Stomach (tissue), 9 donors: ENCODE results near the gene TLL2. TPM values are rescaled to one million over a fixed set of nuclear protein-coding genes. Genes with fewer than 3 reads are reported as not detected.

Source experiments
- DNase-seq, 2 donors: peaks; one replicate each; pipeline versions ENCODE4 v3.0.0 to v3.0.0-alpha.2; 2013 to 2019
- H3K27ac ChIP-seq, 5 donors: fragments of 200-600 bp in 4 of 5; sonication (generic) in 4 of 5; one replicate each; pipeline ENCODE4 v1.5.1; 2013 to 2019; ENCODE audit warnings: mild to moderate bottlenecking in 1 of 5, moderate library complexity in 1 of 5
- H3K27me3 ChIP-seq, 3 donors: fragments of 200-600 bp; sonication (generic); one replicate each; pipeline ENCODE4 v1.5.1; 2017 to 2019; ENCODE audit warnings: mixed run types in 1 of 3
- H3K36me3 ChIP-seq, 4 donors: fragments of 200-600 bp; sonication (generic); 1 replicate in 3 of 4; 2 replicates in 1 of 4; pipeline ENCODE4 v1.5.1; 2016 to 2019
- H3K4me1 ChIP-seq, 4 donors: fragments of 200-600 bp; sonication (generic); one replicate each; pipeline ENCODE4 v1.5.1; 2016 to 2019
- H3K4me3 ChIP-seq, 4 donors: fragments of 200-600 bp; sonication (generic) in 3 of 4; one replicate each; pipeline ENCODE4 v1.5.1; 2016 to 2019; ENCODE audit warnings: mild to moderate bottlenecking in 1 of 4
- H3K9me3 ChIP-seq, 4 donors: fragments of 200-600 bp; sonication (generic); one replicate each; pipeline ENCODE4 v1.5.1; 2016 to 2019
- EP300 ChIP-seq: sonication (generic); formaldehyde crosslinking; IDR thresholded peaks from one replicate; pipeline ENCODE4 v1.6.1; 2017; ENCODE audit warnings: antibody characterized with exemption
- POLR2A ChIP-seq, 4 donors: fragments of 450-650 bp; IDR thresholded peaks; one replicate each; pipeline ENCODE4 v1.6.1; 2016; ENCODE audit warnings: antibody characterized with exemption in 4 of 4, control low read depth in 2 of 4, mild to moderate bottlenecking in 1 of 4, moderate library complexity in 1 of 4
- POLR2AphosphoS5 ChIP-seq, 3 donors: sonication (generic); formaldehyde crosslinking; IDR thresholded peaks; one replicate each; pipeline ENCODE4 v1.6.1; 2016; ENCODE audit warnings: antibody characterized with exemption in 3 of 3
- WGBS, 5 donors: extraction: QIAGEN DNeasy Blood & Tissue Kit in 3 of 5; methylation state at CpG; one replicate each; pipeline versions ENCODE4 v1.1.5 to v1.1.7; 2013 to 2018; 5-methylcytosine and 5-hydroxymethylcytosine counted together
- intact Hi-C: fragments of 100-400 bp; cut with DNase I; formaldehyde crosslinking; loops from one replicate; pipeline ENCODE4 v1.15.1; 2023; ENCODE audit warnings: low total_unique reads
- polyA plus RNA-seq, 3 donors: library from polyadenylated mRNA; stranded (reverse); fragments of 200-250 nt; gene quantifications; one replicate each; pipeline ENCODE4 v1.2.3, GENCODE V29; 2013
- total RNA-seq, 5 donors: library from RNA; depleted of rRNA; stranded (reverse); fragments of >200 nt; gene quantifications; one replicate each; pipeline versions ENCODE4 v1.1.0 to v1.2.3, GENCODE V29; 2014 to 2016
- TF ChIP-seq, protein P1 (sequence below), 7 experiments: fragments of 450-650 bp in 4 of 7; fragments of 200-600 bp in 3 of 7; sonication (generic) in 3 of 7; IDR thresholded peaks; one replicate each; pipeline ENCODE4 v1.5.1; 2016 to 2019; ENCODE audit warnings: antibody characterized with exemption in 7 of 7, control low read depth in 2 of 7, mild to moderate bottlenecking in 1 of 7
- donor health status: healthy with polysubstance abuse.
- donor health status: Bipolar disorder and iron deficiency.
- donor health status: healthy.

Gene TLL2
- total and polyA plus RNA-seq, 8 donors: 0.37 to 1.4 (median 0.57) TPM; not detected in 2

DNA sequence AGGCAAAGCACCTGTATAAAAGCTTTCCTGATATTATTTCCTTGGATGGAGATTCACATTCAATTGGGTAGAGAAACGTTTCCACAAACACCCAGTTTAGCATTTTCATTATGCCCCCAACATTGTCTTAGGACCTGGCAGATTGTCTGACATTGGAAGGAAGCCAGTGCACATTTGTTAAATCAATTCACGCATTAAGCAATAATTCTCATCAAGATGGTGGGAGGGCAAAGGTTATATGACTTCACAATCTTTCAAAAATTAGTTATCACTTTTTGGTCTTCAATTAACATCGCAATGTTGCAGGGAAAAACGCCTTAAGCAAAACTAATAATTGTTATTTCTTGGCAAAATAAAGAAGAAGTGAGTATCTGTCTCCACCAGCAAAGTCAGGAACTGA is 171.3 kb downstream of the TLL2 start:
- 71 to 82% (median 78%) methylated on average over 4 of the region's 4 CpGs for WGBS, 5 donors
- no peak overlapping the region for H3K27ac ChIP-seq
- no peak for DNase-seq
- H3K4me1 ChIP-seq: no peaks in the 10 kb centered on the region
- no peak overlapping the region for H3K4me3 ChIP-seq
- no peaks in the 10 kb centered on the region for H3K36me3 ChIP-seq
- no peak for TF ChIP-seq POLR2AphosphoS5 (IDR thresholded peaks at IDR 0.05)
- TF ChIP-seq EP300: no peak
- TF ChIP-seq, protein P1, sequence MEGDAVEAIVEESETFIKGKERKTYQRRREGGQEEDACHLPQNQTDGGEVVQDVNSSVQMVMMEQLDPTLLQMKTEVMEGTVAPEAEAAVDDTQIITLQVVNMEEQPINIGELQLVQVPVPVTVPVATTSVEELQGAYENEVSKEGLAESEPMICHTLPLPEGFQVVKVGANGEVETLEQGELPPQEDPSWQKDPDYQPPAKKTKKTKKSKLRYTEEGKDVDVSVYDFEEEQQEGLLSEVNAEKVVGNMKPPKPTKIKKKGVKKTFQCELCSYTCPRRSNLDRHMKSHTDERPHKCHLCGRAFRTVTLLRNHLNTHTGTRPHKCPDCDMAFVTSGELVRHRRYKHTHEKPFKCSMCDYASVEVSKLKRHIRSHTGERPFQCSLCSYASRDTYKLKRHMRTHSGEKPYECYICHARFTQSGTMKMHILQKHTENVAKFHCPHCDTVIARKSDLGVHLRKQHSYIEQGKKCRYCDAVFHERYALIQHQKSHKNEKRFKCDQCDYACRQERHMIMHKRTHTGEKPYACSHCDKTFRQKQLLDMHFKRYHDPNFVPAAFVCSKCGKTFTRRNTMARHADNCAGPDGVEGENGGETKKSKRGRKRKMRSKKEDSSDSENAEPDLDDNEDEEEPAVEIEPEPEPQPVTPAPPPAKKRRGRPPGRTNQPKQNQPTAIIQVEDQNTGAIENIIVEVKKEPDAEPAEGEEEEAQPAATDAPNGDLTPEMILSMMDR (IDR thresholded peaks at IDR 0.05): no peak
- no peak for TF ChIP-seq POLR2A (IDR thresholded peaks at IDR 0.05)
- intact Hi-C loops: no loop called here
- H3K9me3 ChIP-seq: peaks cover 0 to 11% (median 7%) of the 10 kb centered on the region in 4 donors
- H3K27me3 ChIP-seq: no peaks in the 10 kb centered on the region

- no peaks in the 10 kb centered on the region for H3K36me3 ChIP-seq
- H3K27ac ChIP-seq: no peak overlapping the region
- TF ChIP-seq POLR2AphosphoS5 (IDR thresholded peaks at IDR 0.05): no peak
- TF ChIP-seq, protein P1 (IDR thresholded peaks at IDR 0.05): no peak
- no peak for TF ChIP-seq POLR2A (IDR thresholded peaks at IDR 0.05)
- no peak for TF ChIP-seq EP300
- no peak for DNase-seq
- WGBS, 5 donors: 57 to 73% (median 68%) methylated on average over 5 of the region's 5 CpGs
- H3K27me3 ChIP-seq: no peaks in the 10 kb centered on the region
- H3K4me1 ChIP-seq: no peaks in the 10 kb centered on the region
- intact Hi-C loops: no loop called here
- peaks cover 0 to 11% (median 7%) of the 10 kb centered on the region in 4 donors for H3K9me3 ChIP-seq
- no peak overlapping the region for H3K4me3 ChIP-seq
Measured at GRCh38 chr10:96341219-96342182, 172.2 kb downstream of the TLL2 start.

DNA sequence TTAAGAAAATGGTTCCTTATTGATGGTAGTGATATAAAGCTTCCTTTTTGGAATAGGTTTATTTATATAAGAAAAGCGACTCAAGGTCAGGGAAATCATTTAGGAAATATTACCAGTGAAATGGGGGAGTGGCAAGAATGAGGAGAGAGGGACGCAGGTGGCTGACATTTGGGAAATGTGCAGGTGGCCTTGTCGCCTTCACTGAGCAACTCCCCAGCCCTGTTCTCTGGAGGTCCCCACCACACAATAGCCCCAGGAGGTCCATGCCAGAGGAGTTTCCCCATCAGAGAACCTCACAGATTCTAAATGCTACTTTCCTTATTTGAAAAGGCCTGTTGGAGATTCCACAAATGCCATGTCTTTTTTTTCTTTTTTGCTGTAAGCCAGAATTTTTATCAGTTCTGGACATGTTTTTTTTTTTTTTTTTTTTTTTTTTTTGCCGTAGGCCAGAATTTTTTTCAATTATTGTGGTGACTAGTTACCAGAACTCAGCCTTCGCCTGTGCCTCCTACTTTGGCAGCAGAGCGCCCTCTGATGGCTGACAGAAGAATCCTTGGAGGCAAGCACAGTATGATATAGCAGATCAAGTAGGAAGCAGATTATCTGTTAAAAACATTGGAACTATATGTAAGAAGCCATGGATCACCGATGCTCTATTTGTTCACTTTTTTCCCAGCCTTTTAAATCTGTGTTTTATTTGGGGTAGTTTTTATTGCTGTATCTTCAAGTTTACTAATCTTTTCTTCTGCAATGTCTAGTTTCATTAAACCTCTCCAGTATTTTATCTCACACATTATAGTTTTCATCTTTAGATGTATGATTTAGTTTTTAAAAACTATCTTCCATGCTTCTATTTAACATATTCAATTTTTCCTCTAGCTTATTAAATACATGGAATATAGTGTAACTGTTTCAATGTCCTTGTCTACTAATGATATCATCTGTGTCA is 173.5 kb downstream of the TLL2 start:
- Histone ChIP-seq H3K36me3 (no peaks in the 10 kb centered on the region), H3K27ac (no peak overlapping the region), H3K4me3 (no peak overlapping the region), H3K4me1 (no peaks in the 10 kb centered on the region), H3K27me3 (no peaks in the 10 kb centered on the region), H3K9me3 (no peaks in the 10 kb centered on the region)
- WGBS, 5 donors: 31 to 36% (median 32%) methylated on average over 7 of the region's 7 CpGs
- peak; percentile 63 to 86 for DNase-seq
- intact Hi-C loops: no loop called here
- TF ChIP-seq, protein P1 (IDR thresholded peaks at IDR 0.05): peak in 4 of 7 experiments; percentile 21 to 43 (median 34)
- TF ChIP-seq POLR2A (IDR thresholded peaks at IDR 0.05) (no peak), EP300 (no peak)

- TF ChIP-seq POLR2A (IDR thresholded peaks at IDR 0.05) (no peak), EP300 (no peak), POLR2AphosphoS5 (IDR thresholded peaks at IDR 0.05) (no peak)
- TF ChIP-seq, protein P1 (IDR thresholded peaks at IDR 0.05): no peak
- Histone ChIP-seq H3K36me3 (no peaks in the 10 kb centered on the region), H3K4me3 (no peak overlapping the region), H3K4me1 (no peaks in the 10 kb centered on the region), H3K27ac (no peak overlapping the region), H3K27me3 (no peaks in the 10 kb centered on the region), H3K9me3 (no peaks in the 10 kb centered on the region)
- intact Hi-C loops: no loop called here
- no peak for DNase-seq
- 93 to 97% (median 97%) methylated on average over 4 of the region's 4 CpGs for WGBS, 5 donors
Measured at GRCh38 chr10:96339383-96339782, 174.3 kb downstream of the TLL2 start.
